Activated naive CD8-positive, alpha-beta T cell treated with anti-CD3 and anti-CD28 coated beads, Interleukin-2, amount 50 U/mL, for 24 hours (primary cell): Measurements from ENCODE around the gene GABRG3.

Experiments
- ATAC-seq: fragments of 150-1000 bp; cut with Tn5 transposase; one replicate; pipeline ENCODE4 v1.10.0; 2021
- DNase-seq: peaks from one replicate; pipeline ENCODE4 v3.0.0; 2021
- H3K27ac Mint-ChIP-seq: one replicate; pipeline ENCODE4 v1.8.0; 2021; ENCODE audit warnings: mild to moderate bottlenecking, mixed read lengths
- H3K27me3 Mint-ChIP-seq: one replicate; pipeline ENCODE4 v1.8.0; 2021; ENCODE audit warnings: mixed read lengths
- H3K36me3 Mint-ChIP-seq: one replicate; pipeline ENCODE4 v1.8.0; 2021; ENCODE audit warnings: low read depth, mixed read lengths
- H3K4me1 Mint-ChIP-seq: one replicate; pipeline ENCODE4 v1.8.0; 2021; ENCODE audit warnings: mixed read lengths
- H3K4me3 Mint-ChIP-seq: one replicate; pipeline ENCODE4 v1.8.0; 2021; ENCODE audit warnings: mild to moderate bottlenecking, moderate library complexity, mixed read lengths
- H3K9me3 Mint-ChIP-seq: one replicate; pipeline ENCODE4 v1.8.0; 2021; ENCODE audit warnings: mixed read lengths

GABRG3 gene

DNA sequence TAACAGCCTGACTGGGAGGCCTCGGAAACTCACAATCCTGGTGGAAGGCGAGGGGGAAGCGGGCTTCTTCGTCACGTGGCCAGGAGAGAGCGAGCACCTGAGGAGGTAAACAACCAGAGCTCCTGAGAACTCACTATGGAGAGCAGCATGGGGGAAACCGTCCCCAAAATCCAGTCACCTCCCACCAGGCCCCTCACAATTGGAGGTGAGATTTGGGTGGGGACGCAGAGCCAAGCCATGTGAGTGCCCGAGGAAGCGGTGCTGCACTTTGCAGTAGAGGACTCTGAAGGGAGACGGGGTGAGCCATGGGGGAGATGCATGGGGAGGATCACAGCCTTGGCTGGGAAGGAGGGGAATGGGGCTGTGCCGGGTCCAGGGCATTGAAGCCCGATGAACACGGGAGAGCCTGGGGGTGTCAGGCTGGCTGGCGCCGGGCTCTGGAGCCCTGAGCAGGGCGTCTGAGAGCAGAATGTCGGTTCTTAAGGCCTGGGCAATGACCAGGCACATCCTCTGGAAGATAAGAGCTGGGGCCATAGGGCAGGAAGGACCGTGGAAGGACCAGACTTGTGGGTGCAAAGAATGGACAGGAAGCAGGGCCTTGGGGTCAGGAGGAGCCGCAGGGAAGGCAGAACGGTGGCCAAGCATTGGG lies 117.7 kb downstream of the GABRG3 start:
- no peaks in the 10 kb centered on the region for H3K4me1 Mint-ChIP-seq
- ATAC-seq (no peak), DNase-seq (no peak)
- no peaks in the 10 kb centered on the region for H3K36me3 Mint-ChIP-seq
- H3K9me3 Mint-ChIP-seq, result peaks cover 8% of the 10 kb centered on the region
- no peak overlapping the region for H3K4me3 Mint-ChIP-seq
- H3K27ac Mint-ChIP-seq, result no peak overlapping the region
- no peaks in the 10 kb centered on the region for H3K27me3 Mint-ChIP-seq

DNA sequence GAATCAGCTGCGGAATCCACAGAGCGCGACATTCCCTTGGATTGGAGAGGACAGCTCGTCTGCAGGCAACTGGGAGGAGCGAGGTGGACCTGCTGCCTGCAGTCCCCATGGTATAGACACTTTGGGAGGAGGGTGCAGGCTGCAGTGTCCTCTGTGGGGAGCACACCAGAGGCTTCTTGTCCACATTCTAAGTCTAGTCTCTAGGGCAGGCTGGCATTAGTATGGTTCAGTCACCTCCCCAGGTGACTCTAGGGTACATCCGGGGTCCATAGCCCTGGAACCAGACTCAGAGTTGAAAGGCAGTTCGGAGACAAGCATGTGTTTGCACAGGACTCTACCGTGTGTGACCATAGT lies 118.2 kb downstream of the GABRG3 start:
- H3K4me1 Mint-ChIP-seq, result no peaks in the 10 kb centered on the region
- no peaks in the 10 kb centered on the region for H3K27me3 Mint-ChIP-seq
- H3K27ac Mint-ChIP-seq, result no peak overlapping the region
- DNase-seq (no peak), ATAC-seq (no peak)
- peaks cover 8% of the 10 kb centered on the region for H3K9me3 Mint-ChIP-seq
- no peaks in the 10 kb centered on the region for H3K36me3 Mint-ChIP-seq
- no peak overlapping the region for H3K4me3 Mint-ChIP-seq

DNA sequence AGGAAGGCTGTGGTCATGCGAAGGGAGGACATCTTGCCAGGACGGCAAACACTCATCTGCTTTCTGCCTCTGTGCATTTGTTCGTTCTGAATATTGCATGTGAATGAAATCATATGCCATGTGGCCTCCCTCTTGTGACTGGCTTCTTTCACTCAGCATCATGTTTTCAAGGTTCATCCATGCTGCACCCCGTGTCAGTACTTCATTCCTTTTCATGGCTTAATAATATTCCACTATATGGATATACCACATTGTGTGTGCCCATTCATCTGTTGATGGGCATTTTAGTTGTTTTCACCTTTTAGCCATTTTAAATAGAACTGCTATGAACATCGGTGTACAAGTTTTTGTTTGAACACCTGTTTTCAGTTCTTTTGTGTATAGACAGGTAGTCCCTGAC lies 118.7 kb downstream of the GABRG3 start:
- H3K27me3 Mint-ChIP-seq, result no peaks in the 10 kb centered on the region
- H3K4me3 Mint-ChIP-seq, result no peak overlapping the region
- ATAC-seq (no peak), DNase-seq (no peak)
- H3K4me1 Mint-ChIP-seq, result no peaks in the 10 kb centered on the region
- H3K27ac Mint-ChIP-seq, result no peak overlapping the region
- H3K36me3 Mint-ChIP-seq, result no peaks in the 10 kb centered on the region
- H3K9me3 Mint-ChIP-seq, result peaks cover 8% of the 10 kb centered on the region

DNA sequence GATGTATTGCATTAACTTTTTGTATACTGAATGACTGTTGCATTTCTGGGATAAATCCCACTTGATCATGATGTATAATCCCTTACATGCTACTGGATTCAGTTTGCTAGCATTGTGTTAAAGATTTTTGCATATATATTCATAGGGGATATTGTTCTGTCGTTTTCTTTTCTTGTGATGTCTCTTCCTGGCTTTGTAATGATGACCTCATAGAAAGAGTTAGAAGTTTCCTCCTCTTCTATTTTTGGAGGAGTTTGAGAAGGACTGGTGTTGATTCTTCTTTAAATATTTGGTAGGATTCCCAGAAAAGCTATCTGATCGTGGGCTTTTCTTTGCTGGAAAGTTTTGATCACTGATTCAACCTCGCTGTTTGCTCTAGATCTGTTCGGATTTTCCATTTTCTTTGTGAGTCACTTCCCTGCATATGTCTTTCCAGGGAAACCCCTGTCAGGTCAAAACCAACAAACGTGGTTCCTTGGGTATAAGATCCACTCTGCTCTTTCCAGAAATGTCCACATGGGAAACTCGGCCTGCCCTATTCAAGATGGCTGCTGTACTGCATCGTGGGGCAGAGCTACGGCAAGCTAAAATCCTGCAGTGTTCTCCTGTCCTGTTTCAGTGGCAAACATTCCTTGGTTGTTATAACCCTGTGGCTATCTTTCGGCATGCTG lies 120.4 kb downstream of the GABRG3 start:
- Mint-ChIP-seq H3K4me3 (no peak overlapping the region), H3K27ac (no peak overlapping the region), H3K36me3 (no peaks in the 10 kb centered on the region), H3K9me3 (peaks cover 8% of the 10 kb centered on the region), H3K27me3 (peaks cover 2% of the 10 kb centered on the region), H3K4me1 (no peaks in the 10 kb centered on the region)
- DNase-seq, result no peak
- ATAC-seq, result no peak

DNA sequence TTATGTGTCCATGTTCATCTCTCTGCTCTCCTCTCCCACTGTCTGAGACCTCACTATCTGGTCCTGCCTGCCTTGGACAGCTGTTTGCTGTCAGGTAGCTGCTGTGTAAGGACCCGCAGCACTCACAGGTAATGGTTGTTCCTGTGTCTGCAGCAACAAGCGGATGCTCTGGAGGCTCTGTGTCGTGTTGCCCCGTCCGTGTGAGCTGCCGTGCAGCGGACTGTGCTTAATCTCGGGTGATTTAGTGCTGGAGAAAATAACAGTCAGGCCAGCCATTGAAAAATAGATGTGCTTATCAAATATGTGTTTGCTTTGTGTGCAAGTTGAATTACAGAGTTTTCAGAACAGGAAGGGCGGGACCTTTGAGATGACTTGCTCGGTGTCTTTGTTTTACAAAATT lies 121.4 kb downstream of the GABRG3 start:
- ATAC-seq (no peak), DNase-seq (no peak)
- Mint-ChIP-seq H3K9me3 (peaks cover 8% of the 10 kb centered on the region), H3K4me3 (no peak overlapping the region), H3K4me1 (no peaks in the 10 kb centered on the region), H3K27ac (no peak overlapping the region), H3K36me3 (no peaks in the 10 kb centered on the region), H3K27me3 (peaks cover 2% of the 10 kb centered on the region)

GRCh38 chr15:27094235-27094634 lies 123.3 kb downstream of the GABRG3 start:
- no peak for ATAC-seq
- Mint-ChIP-seq H3K36me3 (no peaks in the 10 kb centered on the region), H3K4me3 (no peak overlapping the region), H3K27me3 (peaks cover 2% of the 10 kb centered on the region), H3K9me3 (peaks cover 8% of the 10 kb centered on the region), H3K4me1 (no peaks in the 10 kb centered on the region), H3K27ac (no peak overlapping the region)
- no peak for DNase-seq

GRCh38 chr15:27095886-27096624 lies 125.1 kb downstream of the GABRG3 start:
- ATAC-seq, result no peak
- Mint-ChIP-seq H3K4me1 (no peaks in the 10 kb centered on the region), H3K4me3 (no peak overlapping the region), H3K27ac (no peak overlapping the region), H3K27me3 (peaks cover 2% of the 10 kb centered on the region), H3K36me3 (no peaks in the 10 kb centered on the region), H3K9me3 (peaks cover 7% of the 10 kb centered on the region)
- no peak for DNase-seq

- Mint-ChIP-seq H3K9me3 (peaks cover 9% of the 10 kb centered on the region), H3K27ac (no peak overlapping the region), H3K36me3 (no peaks in the 10 kb centered on the region), H3K4me1 (no peaks in the 10 kb centered on the region), H3K27me3 (peaks cover 2% of the 10 kb centered on the region), H3K4me3 (no peak overlapping the region)
- no peak for DNase-seq
- ATAC-seq, result no peak
Observed at GRCh38 chr15:27097506-27097905, 126.5 kb downstream of the GABRG3 start.

GRCh38 chr15:27101982-27102381 lies 131.0 kb downstream of the GABRG3 start:
- no peak for ATAC-seq
- Mint-ChIP-seq H3K4me1 (no peaks in the 10 kb centered on the region), H3K4me3 (no peak overlapping the region), H3K9me3 (peaks cover 9% of the 10 kb centered on the region), H3K27ac (no peak overlapping the region), H3K36me3 (no peaks in the 10 kb centered on the region), H3K27me3 (no peaks in the 10 kb centered on the region)
- DNase-seq, result no peak

- no peak overlapping the region for H3K4me3 Mint-ChIP-seq
- no peaks in the 10 kb centered on the region for H3K27me3 Mint-ChIP-seq
- DNase-seq, result no peak
Observed at GRCh38 chr15:27111323-27111722, 140.3 kb downstream of the GABRG3 start.

DNA sequence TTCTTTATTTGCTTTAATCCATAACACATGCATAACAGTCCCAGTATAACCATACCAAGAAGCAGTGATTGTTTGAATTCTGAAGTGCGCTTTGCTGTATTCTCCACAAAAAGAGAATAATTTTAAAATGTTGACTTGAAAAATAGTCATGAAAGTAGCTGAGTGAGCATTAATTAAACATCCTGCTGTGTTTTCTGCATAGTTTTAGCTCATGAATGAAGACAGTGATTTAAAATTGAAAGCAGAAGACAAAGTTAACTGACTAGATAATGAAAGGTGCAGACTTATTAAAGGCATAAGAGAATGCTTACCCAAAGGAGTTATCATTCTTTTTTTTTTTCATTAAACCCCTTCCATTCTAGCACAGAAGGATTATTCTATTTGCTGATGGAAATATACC lies 143.5 kb downstream of the GABRG3 start:
- no peak for DNase-seq
- Mint-ChIP-seq H3K9me3 (peaks cover 10% of the 10 kb centered on the region), H3K27me3 (no peaks in the 10 kb centered on the region), H3K36me3 (no peaks in the 10 kb centered on the region), H3K4me1 (no peaks in the 10 kb centered on the region), H3K4me3 (no peak overlapping the region), H3K27ac (no peak overlapping the region)
- no peak for ATAC-seq

More at GRCh38 chr15:27111323-27111722, 140.3 kb downstream of the GABRG3 start:
- no peaks in the 10 kb centered on the region for H3K36me3 Mint-ChIP-seq
- H3K27ac Mint-ChIP-seq, result no peak overlapping the region
- no peaks in the 10 kb centered on the region for H3K4me1 Mint-ChIP-seq
- H3K9me3 Mint-ChIP-seq, result no peaks in the 10 kb centered on the region
- ATAC-seq, result no peak

GRCh38 chr15:27119695-27120266 lies 148.8 kb downstream of the GABRG3 start:
- Mint-ChIP-seq H3K9me3 (peaks cover 10% of the 10 kb centered on the region), H3K4me1 (no peaks in the 10 kb centered on the region), H3K36me3 (no peaks in the 10 kb centered on the region), H3K27me3 (no peaks in the 10 kb centered on the region), H3K4me3 (no peak overlapping the region), H3K27ac (no peak overlapping the region)
- DNase-seq (no peak), ATAC-seq (no peak)

GRCh38 chr15:27121672-27122071 lies 150.7 kb downstream of the GABRG3 start:
- Mint-ChIP-seq H3K27ac (no peak overlapping the region), H3K27me3 (no peaks in the 10 kb centered on the region), H3K9me3 (peaks cover 10% of the 10 kb centered on the region), H3K36me3 (no peaks in the 10 kb centered on the region), H3K4me1 (no peaks in the 10 kb centered on the region), H3K4me3 (no peak overlapping the region)
- ATAC-seq (no peak), DNase-seq (no peak)

DNA sequence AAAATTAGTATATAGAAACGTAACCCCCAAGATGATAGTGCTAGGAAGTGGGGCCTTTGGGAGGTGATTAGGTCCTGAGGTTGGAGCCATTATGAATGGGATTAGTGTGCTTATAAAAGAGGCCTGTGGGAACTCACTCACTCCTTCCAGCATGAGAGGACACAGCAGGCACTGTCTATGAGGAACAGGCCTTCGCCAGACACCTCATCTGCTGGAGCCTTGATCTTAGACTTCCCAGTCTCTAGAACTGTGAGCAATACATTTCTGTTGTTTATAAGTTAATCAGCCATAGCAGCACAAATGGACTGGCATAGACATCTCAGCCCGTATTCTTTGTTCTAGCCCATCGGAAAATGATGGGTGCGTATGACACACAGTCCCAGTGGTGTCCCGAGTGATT lies 152.3 kb downstream of the GABRG3 start:
- no peak overlapping the region for H3K4me3 Mint-ChIP-seq
- H3K4me1 Mint-ChIP-seq, result no peaks in the 10 kb centered on the region
- H3K36me3 Mint-ChIP-seq, result no peaks in the 10 kb centered on the region
- no peak overlapping the region for H3K27ac Mint-ChIP-seq
- no peaks in the 10 kb centered on the region for H3K27me3 Mint-ChIP-seq
- peaks cover 9% of the 10 kb centered on the region for H3K9me3 Mint-ChIP-seq
- DNase-seq (no peak), ATAC-seq (no peak)

DNA sequence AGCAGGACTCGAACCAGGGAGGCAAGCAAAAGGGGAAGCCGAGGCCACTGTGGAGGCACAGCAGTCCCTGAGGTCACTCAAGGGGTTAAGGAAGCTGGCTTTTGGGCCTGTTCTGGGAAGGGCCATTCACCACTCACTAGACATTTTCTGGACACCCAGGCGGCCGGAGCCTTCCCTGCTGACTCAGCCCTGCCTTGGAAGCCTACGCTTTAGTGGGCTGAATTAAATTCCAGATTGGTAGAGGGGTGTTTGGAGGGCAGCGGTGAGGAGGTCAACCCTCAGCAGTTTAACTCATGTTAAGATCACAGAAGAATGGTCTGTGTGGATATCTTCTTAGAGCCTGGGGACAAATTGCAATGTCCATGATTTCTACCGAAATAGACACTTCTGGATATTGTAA lies 152.8 kb downstream of the GABRG3 start:
- Mint-ChIP-seq H3K4me1 (no peaks in the 10 kb centered on the region), H3K27ac (no peak overlapping the region), H3K36me3 (no peaks in the 10 kb centered on the region), H3K4me3 (no peak overlapping the region), H3K9me3 (peaks cover 9% of the 10 kb centered on the region), H3K27me3 (no peaks in the 10 kb centered on the region)
- no peak for DNase-seq
- ATAC-seq, result no peak
